Activated T-cell treated with anti-CD3 and anti-CD28 coated beads, Interleukin-2, amount 50 U/mL, for 1 hour (primary cell): Measurements from ENCODE around the gene NEK11.

Experiments
- DNase-seq: peaks from one replicate; pipeline ENCODE4 v3.0.0-alpha.2; 2020

The NEK11 gene

DNA sequence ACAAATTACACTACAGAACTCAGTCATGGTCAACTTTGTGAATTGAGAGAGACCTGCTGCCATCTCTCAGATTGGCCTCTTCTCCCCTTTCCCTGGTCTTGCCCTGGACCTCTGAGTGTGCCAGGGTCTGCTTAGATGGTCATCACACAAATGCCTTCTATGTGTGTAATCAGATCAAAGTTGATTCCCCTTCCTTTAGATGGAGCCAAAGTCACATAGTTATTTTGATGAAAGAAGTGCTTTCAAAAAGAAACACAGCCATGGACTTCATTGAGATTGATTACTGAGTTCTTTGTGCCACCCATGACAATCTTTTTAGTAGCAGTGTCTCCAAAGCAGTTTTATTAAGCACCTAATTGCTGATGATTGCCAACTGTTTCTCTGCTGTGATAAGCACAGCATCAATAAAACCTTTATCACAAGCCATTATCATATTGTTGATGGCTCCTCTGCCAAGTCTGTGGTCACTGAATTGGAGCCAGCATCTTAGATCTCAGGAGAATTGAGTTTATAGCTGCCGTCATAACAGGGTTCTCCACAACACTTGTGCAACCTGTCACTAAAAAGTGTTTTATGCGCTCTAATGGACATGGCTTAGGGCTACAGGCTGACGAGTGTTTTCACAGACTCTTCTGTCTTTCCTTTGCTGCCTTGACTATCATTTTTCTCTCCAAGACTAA is 205.2 kb downstream of the NEK11 start:
- DNase-seq, result no peak

DNA sequence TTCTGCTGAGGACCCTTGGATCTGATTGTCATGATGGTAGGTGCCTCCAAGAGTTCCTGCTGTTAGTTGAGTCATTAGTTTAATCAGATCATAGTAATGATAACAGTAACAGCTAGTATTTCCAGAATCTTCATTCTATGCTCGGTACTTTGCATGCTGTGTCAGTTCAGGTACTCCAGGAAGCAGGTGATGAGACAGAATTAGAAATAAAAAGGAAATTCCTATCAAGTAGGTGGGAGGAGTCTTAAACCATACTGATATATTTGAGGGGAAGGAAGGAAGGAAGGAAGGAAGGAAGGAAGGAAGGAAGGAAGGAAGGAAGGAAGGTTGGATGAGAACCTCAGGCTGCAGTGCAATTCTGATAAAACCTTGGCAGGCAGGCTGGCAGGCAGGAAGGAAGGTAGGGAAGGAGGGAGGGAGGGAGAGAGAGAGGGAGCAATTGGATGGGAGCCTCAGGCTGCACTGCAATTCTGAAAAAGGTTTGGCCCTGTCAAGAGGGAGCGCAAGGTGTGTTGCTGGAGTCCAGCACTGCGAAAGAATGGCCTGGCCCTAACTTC is 206.1 kb downstream of the NEK11 start:
- DNase-seq, result no peak

DNA sequence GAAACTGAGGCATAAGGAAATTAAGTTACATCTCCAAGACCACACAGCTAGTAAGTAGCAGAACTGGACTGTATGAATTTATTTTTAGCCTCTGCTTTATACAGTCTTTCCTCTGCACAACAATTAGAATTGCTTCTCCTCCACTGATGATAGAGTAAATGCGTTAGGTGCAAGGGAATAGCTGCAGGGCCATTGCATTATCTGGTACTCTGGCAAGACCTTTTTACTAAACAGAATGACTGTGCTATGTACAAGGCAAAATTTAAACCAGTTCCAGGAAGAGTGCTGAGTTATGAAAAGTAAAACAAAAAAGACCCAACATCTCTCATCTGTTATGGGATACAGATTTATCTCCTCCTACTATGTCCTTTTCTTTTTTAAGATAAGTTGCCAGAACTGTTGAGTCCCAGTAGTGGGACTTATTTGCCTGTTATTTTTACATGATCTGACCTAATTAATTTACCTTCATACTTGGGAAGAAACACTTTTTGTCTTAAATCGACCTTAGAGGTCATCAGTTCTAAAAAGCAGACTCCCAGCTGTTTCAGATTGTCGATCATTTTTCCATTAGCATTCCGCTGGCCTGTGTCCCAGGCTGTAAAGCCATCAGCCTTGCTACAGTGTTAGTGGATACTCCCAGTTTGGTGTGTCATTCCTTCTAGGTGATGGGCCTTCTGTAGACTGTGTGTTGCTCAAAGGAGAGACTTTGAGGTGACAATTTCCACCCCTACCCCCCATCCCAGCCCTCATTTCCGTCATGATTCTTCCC is 207.4 kb downstream of the NEK11 start:
- DNase-seq, result no peak

DNA sequence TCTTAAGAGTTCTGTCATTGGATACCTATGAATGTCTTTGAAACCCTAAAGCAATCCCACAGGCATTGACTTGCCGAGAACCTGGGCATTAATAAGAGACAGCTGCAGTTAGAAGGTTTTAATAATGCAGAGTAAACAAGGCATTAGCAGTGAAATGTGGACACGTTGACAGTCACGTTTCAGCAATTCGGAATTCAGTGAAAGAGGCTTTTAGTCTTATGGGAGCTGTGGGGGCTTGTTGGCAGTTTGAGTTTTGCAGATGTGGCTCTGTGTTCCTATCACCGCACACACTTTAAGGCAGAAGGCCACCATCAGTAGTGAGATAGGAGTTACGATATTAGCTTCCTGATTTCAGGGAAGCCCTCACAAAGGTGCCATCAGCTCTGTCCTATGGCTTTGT is 209.7 kb downstream of the NEK11 start:
- no peak for DNase-seq

DNA sequence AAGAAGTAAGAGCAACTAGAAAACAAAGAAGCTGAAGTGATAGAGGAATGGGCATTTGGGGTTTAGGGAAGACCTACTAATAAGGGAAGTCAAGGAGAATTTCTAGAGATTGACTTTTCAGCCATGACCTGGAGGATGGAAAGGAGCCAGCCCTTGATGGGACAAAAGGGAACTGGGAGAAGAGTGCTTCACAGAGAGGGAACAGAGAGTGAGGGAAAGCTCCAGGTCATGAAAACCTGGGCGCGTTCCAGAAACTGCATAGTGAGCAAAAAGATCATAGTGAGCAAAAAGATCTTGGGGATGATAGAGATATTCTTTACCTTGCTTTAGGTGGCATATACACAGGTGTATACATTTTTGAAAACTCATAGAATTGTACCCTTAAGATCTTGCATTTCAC is 211.8 kb downstream of the NEK11 start:
- no peak for DNase-seq

DNA sequence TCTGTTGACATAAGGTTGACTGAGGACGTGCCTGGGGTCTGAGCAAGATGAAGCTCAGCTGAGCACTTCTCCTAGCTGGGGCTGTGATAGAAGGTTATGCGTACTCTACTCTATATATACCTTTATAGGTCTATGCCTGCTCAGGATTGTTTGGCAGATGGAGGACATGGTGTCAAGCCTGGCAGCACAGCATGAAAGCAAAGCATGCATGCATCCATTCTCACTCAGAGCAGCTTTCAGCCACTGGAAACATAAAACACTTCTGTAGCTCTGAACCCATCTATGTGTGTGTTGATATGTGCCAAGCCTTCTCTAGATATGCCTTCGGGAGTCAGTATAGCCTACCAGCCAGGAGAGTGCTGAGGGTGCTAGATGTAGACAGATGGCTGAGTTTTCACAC is 212.6 kb downstream of the NEK11 start:
- no peak for DNase-seq

DNA sequence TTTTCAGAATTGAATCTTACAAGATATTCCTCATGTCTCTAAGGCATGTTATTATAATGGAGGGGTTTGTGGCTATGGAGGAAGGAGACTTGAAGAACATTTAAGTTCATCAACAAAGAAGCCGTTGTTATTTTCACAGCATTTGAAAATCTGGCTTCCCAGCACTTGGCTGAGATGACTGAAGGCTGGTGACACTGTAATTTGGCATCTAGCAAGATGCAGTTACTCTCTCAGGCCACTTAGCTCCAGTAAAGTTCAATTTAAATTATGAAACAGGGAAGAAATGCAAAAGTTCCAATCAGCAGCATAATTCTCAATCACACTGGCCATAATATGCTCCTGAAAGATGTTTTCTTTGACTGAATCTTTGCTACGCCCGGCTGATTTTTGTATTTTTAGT is 215.5 kb downstream of the NEK11 start:
- DNase-seq, result no peak

DNA sequence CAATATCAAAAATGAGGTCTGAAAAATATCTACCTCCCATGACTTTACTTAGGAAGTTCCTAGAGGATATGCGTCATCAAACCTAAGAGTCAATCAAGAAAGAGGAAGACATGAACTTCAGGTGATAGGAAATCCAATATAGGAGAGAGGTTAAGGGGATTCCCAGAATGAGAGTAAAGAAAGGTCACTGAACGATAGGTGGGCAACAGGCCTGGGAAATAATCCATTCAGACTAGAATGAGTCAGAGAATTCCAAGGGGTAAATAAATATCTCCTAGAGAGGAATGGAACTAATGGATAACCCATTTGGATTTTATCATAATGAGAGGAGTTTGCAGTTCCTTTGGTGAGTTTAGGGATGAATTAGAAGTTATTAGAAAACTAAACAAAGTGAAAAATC is 223.8 kb downstream of the NEK11 start:
- no peak for DNase-seq

DNA sequence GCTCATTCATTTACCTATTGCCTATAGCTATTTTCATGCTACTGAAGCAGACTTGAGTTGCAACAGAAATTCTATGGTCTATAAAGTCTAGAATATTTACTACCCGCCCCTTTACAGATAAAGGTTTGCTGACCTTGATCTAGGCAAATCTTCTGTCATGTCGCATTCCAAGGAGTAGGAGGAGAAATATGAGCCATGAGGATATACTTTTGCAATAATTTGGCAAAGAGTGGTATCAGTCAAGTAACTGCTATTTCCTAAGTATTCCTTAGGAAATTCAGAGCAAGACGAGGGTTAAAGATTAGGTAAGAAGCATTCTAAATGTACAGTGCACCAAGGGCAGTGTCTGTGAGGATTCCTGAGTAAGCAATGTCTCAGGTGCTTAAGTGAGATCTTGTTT is 233.8 kb downstream of the NEK11 start:
- no peak for DNase-seq

DNA sequence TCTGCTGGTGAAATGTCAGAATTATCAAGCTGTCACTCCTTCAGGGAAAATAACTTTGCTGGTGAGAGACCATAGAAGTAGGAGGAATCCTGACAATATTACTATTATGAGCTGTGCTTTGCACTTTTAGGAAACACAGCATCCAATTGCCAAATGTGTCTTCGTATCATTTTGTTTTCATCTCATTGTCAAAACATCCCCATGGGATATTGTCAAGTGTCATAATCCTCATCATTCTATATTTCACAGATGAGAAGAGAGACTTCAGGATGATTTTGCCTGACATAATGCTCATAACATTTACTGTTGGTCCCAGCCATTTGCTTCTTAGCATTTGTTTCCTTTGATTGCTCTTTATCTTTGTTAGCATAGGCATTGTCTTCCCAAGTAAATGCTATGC is 234.4 kb downstream of the NEK11 start:
- DNase-seq, result no peak

DNA sequence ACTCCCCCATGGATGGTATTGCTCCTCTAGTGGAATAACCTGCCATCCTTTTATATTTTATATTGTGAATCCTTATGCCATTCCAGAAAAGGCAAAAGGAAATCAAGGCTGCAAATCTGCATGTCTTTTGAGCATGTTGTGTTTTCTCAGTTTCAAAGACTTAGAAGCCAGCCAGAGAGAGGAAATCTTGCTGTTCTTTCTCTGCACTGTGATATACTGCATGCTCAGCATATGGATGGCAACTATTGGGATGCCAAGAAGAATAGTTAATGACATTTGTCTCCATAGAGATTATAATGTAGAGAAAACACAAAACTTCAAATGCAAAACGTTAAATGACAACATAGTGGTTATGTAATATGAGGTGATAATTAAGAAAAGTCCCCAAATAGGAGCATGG is 248.9 kb downstream of the NEK11 start:
- DNase-seq, result no peak

DNA sequence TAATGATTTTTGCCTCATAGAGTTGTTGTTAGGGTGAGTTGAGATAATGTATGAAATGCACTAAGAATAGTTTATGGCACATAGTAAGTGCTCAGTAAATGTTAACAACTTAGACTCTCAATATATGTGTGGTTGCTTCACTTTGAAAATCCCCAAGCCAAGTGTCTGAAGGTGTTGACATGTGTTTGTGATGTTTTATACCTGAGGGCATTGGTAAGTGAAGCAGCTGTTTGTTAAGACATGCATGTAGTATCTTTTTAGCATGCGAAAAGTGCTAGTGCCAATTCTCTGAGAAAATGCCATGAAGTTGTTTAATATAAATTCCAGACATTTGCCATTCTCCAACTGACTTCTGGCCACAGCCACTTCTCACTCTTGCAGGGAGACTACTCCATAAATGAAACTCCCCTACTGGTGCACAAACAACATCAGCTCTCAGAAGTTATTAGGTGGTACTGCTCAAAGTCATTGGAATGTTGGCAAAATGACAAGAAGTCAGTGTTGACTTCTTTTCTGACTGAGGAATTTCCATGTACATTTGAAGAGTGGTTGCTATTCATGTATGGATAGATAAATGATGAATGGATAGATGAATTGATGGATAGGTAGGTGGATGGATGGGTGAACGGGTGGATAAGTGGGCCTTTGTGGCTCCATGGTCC is 251.3 kb downstream of the NEK11 start:
- DNase-seq, result no peak

DNA sequence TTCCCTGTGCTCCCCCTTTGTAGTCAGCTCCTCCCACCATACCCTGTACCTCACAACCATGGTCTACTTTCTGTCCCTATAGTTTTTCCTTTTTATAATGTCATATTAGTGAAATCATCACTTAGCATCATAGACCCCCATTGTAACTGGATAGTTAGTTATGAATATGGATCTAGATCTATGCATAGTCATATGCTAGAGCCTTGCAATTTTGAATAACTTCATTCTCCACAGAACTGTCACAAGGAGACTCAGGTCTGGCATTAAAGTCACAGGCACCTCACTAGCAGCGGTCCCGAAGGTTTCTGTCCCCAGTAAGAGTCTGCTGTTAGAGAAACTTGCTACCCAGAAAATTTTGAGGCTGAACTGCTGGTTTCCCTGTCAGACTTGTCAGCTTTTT is 252.9 kb downstream of the NEK11 start:
- DNase-seq, result no peak

DNA sequence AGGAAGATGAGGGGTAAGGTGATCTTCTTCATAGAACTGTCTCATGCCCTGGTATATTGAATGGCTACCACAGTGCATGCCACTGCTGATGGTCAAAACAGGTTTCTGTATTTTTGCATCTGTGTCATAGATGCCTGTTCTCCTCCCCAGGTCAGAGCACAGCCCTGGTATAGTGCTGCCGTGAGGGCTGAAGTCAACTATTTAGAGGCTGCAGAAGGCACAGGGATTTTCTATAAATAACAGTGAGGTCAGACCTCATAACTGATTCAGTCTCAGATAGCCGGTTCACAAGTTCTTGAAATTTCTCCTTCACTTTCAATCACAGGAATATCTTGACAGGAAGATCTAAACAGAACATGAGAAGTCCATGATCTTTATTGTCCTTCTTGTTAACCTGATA is 255.7 kb downstream of the NEK11 start:
- DNase-seq, result no peak

DNA sequence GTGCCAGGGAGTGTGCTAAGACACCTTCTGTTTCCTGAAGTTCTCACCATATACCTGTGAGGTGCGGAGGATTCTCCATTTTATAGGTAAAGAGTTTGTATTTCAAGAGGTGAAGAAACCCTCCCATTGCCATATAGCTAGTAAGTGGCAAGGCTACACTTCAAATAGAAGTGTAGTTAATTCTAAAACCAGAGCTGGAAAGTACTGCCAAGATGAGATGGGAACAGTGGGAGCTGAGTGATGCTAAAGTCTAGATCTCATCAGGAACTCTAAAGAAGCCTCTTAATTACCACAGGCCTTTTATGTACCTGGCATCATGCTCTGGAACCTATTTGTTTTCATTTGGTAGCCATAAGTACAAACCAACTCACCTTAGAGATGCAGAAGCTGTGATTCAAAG is 256.3 kb downstream of the NEK11 start:
- no peak for DNase-seq

DNA sequence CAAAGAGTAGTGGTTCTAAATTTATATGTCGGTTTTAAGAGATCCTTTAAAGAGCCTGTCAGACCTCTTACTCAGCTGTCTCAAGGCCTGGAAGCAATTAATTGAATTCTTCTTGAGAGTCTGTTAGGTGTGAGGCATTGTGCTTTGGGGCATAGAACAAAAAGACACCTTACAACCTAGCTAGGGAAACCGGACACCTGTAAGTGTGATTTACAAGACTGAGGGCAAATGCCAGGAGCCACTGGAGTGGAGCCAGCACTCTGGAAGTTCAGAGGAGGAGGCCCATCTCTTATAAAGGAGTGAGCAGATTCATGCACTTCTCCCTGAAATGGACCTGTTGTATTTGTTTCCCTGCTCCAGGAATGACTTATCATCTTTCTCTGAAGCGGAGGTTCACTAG is 257.2 kb downstream of the NEK11 start:
- DNase-seq, result no peak

DNA sequence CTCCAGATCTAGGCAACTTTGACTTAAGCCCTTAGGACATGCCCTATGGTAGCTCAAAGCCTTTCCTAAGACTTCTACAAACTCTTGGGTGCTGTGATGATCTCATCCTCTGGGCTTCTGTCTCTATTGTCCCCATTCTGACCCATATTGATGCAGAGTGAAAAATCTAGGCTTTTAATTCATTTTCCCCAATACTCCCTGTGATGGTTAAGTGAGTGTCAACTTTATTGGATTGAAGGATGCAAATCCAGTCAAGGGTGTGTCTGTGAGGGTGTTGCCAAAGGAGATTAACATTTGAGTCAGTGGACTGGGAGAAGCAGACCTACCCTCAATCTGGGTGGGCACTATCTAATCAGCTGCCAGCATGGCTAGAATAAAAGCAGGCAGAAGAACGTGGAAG is 257.6 kb downstream of the NEK11 start:
- no peak for DNase-seq

DNA sequence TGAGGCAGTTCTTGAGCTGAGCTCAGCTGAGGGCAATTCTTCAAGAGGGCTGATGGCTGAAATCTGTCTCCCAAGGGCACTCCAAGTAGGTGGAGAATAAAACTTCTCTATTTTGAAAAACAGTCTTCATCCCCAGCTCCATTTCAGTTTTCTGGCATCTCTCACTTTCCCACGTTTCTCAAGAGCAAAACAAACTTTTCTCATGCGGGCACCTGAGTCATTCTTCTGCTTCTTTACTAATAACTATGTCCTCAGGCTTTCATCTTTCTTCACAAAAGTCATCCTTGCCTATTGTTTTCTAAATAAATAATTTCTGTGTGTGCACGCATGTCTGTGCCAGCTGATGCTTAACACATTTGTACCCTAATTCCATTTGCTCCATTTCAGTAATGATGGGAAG is 258.8 kb downstream of the NEK11 start:
- no peak for DNase-seq

DNA sequence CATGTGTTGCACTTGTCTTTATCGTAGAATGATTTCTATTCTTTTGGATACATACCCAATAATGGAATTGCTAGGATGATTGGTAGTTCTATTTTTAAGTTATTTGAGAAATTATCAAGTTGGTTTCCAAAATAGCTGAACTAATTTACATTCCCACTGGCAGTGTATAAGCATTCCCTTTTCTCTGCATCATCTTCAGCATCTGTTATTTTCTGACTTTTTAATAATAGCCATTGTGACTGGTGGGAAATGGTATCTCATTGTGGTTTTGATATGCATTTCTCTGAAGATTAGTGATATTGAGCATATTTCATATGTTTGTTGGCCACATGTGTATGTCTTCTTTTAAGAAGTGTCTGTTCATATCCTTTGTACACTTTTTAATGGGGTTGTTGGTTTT is 273.2 kb downstream of the NEK11 start:
- no peak for DNase-seq

DNA sequence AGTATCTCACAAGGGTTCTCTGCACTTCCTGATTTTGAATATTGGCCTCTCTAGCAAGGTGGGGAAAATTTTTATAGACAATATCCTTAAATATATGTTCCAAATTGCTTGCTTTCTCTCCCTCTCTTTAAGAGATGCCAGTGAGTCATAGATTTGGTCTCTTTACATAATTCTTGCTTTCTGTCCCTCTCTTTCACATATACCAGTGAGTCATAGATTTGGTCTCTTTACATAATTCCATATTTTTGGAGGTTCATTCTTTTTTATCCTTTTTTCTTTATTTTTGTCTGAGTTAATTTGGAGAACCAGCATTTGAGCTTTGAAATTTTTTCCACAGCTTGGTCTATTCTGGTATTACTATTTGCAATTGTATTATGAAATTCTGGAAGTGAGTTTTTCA is 277.2 kb downstream of the NEK11 start:
- no peak for DNase-seq

DNA sequence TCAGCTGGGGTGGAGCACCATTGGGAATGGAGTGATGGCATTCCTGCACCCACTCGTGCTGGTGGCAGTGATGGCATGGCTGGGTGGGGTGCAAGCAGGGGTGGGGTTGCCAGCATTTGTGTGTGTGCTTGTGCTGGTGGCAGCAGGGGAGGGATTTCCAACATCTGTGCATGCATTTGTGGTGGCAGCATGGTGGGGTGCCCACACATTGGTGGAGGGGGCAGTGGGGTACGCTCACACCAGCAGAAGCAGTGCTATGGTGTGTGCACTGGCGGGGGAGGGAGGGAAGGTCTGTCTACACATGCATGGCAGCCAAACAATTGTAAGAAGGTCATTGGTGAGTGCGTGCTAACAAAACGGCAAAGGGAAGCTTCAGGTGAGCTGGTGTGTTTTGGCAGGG is 278.2 kb downstream of the NEK11 start:
- no peak for DNase-seq

DNA sequence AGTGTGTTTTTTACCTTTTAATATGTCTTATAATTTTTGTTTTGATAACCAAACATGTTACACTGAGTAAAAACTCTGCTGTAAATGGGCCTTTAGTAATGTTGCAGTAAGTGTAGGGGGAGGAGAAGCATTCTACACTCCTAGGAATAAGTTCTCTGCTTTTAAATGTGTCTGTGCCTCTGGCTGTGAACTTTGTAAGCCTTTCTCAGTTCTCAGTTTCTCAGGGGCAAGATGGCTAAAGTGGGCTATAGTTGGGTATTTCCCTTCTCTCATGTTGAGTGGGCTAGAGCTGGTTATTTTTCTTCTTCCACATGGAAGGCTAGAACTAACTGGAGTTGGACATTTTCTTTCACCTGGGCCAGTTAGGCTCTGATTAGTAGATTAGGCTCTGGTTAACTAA is 279.6 kb downstream of the NEK11 start:
- no peak for DNase-seq

DNA sequence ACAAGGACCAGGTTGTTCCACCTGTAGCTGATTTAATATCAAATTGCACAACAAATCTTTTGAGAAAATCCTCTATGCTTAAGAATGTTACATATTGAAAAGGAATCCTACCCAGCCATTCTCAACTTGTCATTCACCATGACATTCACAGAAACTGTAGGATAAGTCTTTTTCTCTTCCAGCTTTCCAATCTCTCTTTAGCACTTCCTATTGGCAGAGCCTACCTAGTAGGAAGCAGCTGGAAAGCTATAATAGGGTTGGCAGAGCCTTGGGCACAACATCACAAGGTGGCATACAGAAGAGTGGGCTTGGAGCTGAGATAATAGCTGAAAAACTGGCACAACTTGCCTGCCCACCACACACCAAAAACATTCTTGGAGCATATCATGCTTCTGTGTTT is 287.6 kb downstream of the NEK11 start:
- no peak for DNase-seq

DNA sequence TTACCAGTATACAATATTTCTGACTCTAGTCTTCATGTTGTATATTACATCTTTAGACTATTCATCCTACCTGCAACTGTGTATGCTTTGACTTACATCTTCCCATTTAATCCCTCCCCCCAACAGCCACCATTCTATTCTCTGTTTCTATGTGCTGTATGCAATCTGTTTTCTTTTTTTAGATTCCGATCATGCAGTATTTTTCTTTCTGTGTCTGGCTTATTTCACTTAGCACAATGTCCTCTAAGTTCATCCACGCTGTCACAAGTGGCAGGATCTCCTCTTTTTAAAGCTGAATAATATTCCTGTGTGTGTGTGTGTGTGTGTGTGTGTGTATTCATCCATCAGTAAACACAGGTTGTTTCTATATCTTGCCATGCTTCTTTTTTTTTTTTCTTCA is 288.5 kb downstream of the NEK11 start:
- no peak for DNase-seq
